Measurements from ENCODE around the gene FAM168B.

Gene FAM168B

GRCh38 chr2:131055169-131056065 is 37.8 kb downstream of the FAM168B start:
- peak; percentile 96 for DNase-seq

GRCh38 chr2:131054488-131054887 is 38.8 kb downstream of the FAM168B start:
- DNase-seq: no peak

- no peak for DNase-seq
These were observed 40.5 kb downstream of the FAM168B start for GRCh38 chr2:131052741-131053263.

- no peak for DNase-seq
These were observed 42.4 kb downstream of the FAM168B start for GRCh38 chr2:131050896-131051295.

DNA sequence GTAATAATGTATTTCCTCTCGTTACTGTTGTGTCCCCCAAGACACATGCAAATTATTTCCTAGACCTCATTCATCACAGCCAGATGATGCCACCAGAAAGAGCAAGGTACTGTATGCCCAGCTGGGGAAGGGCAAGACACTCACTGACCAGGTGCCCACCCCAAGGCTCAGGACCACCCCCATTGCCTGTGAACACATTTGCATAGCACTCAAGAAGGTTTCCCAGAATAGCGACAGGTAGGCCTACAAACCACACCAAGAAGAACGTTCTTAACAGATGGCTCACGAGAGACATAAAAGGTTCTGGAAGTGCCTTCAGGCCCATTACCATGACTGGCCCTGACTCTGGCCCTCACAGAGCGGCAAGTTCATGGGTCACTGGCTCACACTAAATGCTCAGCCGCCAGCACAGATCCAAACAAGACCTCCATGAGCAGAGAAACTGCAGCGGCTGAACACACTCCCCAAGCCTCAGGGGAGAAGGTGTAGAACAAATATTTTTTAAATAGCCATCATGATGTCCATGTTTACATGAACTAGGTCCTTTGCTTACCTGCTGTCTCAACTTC is 44.0 kb downstream of the FAM168B start:
- DNase-seq: no peak

- no peak for DNase-seq
These were observed 44.6 kb downstream of the FAM168B start for GRCh38 chr2:131048641-131049040.

DNA sequence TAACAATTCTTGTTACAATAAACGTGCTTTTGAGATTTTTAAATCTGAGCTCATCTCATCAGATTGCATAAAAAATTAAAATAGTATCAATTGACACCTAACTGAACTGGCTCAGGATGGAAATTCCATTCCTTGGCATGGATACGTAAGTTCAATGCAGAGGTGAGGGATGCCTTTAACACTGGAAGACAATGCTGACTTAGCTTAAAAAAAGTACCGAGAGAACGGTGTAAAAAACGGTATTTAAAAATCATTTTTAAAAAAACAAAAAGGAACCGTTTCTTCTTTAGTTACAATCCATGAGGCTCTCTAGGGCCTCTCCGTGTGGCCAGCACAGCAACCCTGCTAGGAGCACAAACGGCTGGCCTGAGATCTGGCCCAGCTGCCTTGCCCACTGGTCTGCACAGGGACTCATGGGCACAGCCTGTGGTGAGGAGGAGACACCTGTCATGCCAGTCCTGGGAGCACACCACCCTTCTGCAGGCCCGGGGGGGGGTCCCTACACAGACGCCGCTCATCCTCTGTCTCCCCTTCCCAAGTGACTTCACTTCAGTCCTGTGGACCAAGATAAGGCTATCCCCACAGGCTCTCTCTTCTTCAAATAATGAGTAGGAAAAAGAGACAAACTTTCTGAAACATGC is 45.2 kb downstream of the FAM168B start:
- DNase-seq: no peak

DNA sequence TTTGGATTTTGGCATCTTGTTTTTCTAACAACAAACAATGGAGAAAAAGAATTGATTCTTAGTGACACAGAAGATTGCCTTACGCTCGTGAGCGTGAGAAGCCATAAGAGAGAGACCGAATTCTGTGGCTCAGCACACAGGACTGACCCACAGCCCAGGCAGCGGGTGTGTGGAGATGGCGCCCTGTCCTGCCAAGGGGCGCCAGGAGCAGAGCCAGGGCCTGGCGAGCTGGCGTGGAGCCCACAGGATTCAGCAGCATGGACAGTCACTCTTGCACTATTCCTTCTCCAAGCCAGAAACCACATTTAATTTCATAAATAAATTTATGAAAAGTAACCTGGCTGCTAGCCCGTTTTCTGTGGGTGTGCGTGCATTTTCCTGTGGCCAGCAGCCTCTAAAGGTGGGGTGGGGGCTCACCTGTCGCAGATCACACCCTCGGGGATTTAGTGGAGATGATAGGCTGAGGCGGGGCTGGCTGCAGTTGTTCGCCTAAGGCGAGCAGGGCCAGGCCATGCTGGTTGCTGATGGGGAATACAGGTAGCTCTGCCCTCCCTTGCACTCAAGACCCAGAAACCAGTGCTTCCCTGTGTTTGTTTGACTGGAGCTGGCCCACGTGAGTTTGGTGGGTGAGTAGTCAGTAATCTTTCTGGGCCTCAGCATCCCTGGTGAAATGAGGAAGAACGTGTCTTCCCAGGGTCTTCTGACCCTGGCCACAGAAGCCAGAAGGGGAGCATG is 46.2 kb downstream of the FAM168B start:
- no peak for DNase-seq

DNA sequence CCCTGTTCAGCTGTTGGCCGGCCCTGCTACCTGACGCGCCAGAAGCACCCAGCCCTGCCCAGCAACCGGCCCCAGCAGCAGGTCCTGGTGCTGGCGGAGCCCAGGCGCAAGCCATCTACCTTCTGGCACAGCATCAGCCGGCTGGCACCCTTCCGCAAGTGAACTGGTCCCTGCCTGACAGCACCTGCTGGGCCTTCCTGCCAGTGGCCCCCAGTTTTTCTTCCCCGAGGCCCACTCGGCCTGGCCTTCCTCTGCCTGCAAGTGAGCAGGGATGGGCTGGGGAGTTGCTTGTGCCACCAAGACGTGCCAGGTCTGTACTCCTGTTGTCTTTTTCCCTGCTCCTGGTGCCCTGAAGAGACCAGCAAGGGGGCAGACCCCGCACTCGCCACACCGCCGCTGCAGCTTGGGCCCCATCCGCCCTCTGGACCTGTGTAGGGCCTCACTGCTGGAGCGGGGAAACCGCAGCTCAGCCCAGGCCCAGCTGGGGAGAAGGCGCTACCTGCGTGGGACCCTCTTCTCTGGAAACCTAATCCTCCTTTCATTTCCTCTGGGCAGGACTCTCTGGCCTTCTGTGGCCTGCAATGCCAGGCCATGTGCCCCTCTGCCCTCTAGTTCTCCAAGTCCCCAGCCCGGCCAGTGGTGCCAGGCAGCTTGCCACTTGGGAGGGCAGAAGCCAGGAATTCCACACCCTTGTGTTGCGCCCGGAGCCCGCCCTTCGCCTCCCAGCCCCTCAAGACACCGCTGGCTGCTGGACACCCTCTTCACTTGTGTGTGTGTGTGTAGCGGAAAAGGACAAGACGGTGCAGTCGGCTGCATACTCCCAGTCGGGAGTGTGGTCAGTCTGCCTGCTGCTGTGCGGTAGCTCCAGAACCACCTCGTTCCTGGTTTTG is 47.0 kb downstream of the FAM168B start:
- DNase-seq: no peak

- DNase-seq: no peak
These were observed 47.8 kb downstream of the FAM168B start for GRCh38 chr2:131045286-131046027.

DNA sequence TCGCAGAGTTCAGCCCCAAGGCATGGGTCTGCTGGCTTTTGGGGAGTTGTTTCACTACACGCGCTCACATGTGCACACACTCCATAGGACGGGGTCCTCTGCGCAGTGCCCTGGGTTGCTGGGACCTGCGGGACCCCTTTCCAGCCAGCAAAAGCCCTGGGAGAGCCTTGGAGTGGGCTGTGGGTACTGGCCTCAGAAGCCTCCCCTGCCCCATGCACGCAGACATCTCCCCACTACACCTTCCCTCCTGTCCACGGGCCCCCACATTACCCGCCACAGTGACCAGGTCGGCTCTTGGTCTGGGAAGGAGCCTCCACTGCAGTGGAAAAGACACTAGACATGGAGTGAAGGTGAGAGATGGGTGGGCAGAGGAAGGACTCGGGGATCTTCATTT is 48.5 kb downstream of the FAM168B start:
- DNase-seq: no peak

GRCh38 chr2:131044075-131044756 is 49.0 kb downstream of the FAM168B start:
- DNase-seq: no peak

DNA sequence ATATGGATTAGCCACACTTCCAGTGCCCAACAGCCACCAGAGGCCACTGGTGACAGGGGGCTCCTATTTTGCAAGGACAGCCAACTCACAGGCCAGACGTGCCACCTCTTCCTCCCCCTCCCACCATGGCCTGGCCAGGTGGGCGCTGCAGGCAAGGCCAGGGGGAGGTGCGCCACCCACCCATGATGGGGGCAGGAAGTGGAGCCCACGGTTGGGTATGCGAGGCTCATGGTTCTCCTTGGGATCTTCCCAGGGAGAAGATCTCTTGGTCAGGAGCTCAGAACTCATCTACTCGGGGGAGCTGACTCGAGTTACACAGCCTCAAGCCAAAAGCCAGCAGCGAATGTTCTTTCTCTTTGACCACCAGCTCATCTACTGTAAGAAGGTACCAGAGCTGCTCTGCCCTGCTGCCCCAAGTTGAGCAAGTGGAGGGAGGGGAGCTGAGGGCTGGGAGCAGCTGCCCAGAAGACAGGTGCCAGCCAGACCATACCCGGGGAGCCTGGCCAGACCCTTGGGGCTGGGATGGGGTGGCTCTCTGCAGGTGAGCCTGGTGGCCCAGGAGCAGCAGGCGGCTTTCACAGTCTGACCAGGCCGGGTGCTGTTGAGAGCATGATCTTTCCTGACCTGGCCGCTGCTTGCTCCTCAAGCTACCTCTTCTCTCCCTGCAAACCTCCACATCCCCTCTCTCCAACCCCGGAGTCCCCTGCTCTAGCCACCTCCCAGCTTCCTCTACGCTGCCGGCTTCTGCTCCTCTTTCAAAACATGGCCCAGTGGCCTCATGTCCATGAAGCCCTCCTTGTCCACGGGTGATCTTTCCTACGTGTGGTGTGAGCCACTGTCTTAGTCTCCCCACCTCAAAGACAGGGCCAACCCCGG is 49.8 kb downstream of the FAM168B start:
- DNase-seq: no peak

GRCh38 chr2:131042148-131042775 is 51.0 kb downstream of the FAM168B start:
- DNase-seq: no peak

DNA sequence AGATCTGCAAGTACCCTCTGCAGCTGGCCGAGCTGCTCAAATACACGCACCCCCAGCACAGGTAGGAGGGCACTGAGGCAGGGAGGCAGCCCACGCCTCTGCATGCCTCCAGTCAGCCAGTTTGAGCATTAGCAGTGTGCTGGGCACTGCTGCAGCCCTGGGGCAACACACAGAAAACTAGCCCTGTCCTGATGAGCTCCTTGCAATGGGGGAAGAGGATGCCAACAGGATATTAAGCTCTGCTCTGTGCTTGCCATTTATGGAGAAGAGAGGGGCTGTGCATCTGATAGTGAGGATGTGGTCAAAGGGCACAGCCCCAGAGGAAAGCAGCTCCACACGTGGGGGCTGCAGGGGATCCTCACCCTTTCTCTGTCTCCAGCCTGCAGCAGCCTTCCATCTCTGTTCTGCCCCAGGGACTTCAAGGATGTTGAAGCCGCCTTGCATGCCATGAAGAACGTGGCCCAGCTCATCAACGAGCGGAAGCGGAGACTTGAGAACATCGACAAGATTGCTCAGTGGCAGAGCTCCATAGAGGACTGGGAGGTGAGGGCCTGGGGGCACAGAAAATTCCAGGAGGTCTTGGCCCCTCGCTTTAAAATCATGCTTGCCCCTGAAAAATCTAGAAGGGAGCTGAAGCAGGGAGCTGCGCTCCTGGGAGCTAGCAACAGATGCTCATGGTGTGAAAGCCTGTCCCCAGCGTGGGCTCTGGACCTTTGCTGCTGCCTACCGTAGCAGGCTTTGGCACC is 51.7 kb downstream of the FAM168B start:
- DNase-seq: no peak

DNA sequence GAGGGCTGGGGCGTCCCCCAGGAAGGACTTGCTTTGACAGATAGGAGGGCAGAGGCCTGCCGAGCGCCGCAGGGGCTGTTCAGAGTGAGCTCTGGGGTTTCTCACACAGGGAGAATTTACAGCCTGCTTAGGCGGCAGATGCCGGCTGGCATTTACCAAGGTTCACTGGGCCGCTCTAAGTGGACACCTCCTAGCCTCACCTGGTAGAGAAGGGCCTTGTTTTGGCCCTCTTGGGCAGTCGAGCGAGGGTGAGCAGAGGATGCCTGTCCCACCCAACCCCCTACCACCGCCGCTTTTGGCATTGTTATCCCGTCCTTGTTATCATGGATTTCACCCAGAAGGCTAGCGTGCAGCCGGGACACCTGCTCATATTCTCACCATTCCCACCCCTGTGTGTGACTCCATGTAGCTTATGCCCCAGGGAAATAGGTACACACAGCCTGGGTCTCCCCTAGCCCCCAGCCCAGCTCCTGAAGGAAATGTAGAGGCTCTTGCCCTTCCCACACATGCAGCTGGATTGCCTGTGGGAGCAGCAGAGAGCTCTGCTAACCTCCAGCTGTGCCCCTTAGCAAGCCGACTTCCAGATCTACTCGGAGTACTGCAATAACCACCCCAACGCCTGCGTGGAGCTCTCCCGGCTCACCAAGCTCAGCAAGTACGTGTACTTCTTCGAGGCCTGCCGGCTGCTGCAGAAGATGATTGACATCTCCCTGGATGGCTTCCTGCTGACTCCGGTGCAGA is 52.4 kb downstream of the FAM168B start:
- DNase-seq: no peak
